C4-2B (cell line): Measurements from ENCODE around the gene SPDYE4.

Experiments
- H3K27ac ChIP-seq: fragments of 450-650 bp; 2 replicates; pipeline ENCODE4 v1.5.1; 2017
- ZFX ChIP-seq: fragments of 450-650 bp; IDR thresholded peaks from 2 replicates; pipeline ENCODE4 v1.6.1; 2017
- TF ChIP-seq, protein P1 (sequence below): fragments of 450-650 bp; conservative IDR thresholded peaks from 2 replicates; pipeline ENCODE4 v1.5.1; 2017; ENCODE audit warnings: mild to moderate bottlenecking

SPDYE4 gene

DNA sequence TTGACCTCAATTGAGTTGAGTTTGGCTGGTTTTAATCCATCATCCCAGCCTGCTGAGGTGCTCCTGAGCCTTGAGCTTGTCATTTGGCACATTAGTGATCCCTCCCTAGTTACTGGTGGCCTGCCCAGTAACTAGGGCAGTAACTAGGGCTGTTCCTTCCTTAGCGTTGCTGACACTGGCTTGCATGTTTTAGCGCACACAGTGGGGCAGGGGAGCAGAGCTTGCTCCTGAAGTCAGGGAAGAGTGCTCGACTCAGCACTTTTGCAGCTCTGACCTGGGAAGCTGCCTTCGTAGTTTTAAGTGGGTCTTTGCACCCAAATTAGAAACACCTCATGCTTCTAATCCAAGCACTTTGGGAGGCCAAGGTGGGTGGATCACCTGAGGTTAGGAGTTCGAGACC lies 29.4 kb downstream of the SPDYE4 start:
- TF ChIP-seq, protein P1, sequence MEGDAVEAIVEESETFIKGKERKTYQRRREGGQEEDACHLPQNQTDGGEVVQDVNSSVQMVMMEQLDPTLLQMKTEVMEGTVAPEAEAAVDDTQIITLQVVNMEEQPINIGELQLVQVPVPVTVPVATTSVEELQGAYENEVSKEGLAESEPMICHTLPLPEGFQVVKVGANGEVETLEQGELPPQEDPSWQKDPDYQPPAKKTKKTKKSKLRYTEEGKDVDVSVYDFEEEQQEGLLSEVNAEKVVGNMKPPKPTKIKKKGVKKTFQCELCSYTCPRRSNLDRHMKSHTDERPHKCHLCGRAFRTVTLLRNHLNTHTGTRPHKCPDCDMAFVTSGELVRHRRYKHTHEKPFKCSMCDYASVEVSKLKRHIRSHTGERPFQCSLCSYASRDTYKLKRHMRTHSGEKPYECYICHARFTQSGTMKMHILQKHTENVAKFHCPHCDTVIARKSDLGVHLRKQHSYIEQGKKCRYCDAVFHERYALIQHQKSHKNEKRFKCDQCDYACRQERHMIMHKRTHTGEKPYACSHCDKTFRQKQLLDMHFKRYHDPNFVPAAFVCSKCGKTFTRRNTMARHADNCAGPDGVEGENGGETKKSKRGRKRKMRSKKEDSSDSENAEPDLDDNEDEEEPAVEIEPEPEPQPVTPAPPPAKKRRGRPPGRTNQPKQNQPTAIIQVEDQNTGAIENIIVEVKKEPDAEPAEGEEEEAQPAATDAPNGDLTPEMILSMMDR: no peak
- no peak for TF ChIP-seq ZFX
- no peak overlapping the region for H3K27ac ChIP-seq

DNA sequence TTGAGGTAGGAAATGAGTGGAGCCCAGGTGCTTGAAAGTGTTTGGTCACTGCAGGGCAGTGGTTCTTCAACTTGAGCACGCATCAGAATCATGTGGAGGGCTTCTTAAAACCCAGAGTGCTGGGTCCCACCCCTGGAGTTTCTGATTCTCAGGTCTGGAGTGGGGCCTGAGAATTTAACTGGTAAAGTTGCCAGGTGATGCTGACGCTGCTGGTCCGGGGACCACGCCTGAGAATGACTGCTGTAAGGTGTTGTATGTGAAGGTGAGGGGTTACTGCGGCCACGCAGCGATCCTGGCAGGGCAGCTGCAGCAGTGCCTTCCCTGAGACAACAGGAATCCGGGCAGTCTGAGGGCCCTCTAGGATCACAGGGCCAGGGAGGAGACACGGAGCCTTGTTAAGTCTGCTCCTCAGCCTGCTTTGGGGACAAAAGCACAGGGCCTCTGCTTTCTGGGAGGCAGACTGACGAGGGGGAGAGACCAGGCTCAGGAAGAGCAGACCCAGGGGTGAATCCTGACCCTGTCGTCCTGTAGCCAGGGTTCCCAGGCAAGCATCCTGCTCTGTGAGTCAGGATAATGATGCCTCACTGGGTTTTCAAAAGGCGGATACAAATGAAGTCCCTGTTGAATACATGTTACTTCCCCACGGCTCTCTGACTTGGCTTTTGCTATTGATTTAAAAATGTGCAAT lies 30.0 kb downstream of the SPDYE4 start:
- TF ChIP-seq, protein P1: no peak
- no peak for TF ChIP-seq ZFX
- no peak overlapping the region for H3K27ac ChIP-seq

DNA sequence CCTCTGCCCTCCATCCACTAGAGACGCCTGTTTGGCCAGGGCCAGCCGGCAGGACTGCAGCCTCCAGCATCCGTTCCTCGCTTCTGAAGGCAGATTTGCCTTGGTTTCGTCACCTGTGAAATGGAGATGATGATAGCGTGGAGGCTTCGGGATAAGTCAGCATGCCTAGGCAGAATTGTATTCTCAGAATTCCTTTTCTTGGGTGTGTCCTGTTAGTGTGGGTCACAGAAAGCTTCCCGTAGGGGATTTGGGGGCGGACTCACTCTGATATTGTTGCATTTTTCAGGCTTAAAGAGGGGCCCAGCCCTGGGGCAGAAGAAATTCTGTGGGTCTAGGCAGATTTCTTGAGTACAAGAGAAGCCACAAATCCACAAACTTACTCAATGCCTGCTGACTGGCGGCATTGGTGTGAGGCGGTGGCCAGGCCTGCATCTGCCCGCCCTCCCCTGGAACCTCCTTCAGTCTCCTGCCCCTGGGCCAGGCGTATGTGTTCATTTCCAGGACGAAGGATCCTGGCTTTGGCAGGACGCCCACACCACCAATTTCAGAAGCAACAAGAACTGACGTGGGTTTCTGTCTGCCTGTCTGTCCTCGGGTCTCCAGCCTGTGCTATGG lies 31.3 kb downstream of the SPDYE4 start:
- no peak overlapping the region for H3K27ac ChIP-seq
- no peak for TF ChIP-seq ZFX
- TF ChIP-seq, protein P1: no peak

DNA sequence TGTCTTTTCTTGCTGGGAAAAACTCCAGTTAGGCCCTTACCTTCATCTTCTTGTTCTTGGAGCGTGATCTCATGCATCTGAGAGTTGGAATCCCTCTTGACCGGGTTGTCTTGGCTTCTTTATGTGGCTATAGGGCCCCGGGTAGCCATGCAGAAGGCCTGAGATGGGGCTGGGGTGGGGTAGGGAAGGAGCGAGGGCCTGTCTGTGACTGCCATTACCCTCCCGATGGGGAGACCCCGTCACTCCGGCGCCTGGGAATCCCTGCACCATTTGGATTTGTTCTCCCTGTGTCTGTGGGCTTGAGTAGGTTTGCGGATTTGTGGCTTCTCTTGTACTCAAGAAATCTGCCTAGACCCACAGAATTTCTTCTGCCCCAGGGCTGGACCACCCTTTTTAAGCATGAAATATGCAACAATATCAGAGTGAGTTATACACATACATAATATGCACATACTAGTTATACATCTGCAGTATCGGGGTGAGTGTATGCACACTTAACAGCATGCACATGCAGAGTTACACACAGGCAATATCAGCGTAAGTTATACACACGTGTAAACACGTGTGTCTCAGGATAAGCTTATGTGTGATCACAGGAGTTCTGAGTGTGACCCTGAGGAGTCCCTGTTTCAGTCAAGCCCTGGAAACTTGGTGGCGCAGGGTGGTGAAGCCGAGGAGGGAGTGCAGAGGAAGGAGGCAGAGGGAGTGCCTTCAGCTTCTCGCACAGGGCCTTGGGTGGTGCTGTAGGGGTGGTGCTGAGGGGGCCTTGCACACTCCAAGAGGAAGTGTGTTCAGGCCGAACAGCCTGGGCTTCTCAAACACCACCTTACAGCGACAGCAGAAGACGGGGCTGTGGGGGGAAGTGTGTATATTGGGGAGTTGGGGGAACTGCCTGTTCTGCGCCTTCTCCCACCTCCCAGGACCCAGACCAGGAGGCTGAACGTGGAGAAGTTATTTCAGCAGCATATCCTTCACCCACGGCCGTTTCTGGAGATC lies 32.2 kb downstream of the SPDYE4 start:
- no peak for TF ChIP-seq ZFX
- TF ChIP-seq, protein P1: no peak
- no peak overlapping the region for H3K27ac ChIP-seq

DNA sequence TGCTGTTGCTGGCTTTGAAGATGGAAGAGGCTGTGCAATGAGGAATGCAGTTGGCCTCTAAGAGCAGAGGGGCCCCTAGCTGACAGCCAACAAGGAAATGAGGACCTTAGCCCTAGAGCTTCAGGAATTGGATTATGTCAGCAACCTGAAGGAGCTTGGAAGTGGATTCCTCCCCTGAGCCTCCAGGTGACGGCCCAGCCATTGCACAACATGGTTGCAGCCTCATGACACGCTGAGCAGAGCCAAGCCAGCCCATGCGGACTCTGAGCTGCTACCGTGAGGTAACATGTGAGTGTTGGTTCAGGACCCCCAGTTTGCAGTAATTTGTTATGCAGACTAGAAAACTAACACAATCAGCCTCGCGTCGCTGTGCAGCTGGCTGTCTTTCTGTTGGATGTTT lies 33.9 kb downstream of the SPDYE4 start:
- TF ChIP-seq ZFX: no peak
- TF ChIP-seq, protein P1: no peak
- H3K27ac ChIP-seq: no peak overlapping the region

DNA sequence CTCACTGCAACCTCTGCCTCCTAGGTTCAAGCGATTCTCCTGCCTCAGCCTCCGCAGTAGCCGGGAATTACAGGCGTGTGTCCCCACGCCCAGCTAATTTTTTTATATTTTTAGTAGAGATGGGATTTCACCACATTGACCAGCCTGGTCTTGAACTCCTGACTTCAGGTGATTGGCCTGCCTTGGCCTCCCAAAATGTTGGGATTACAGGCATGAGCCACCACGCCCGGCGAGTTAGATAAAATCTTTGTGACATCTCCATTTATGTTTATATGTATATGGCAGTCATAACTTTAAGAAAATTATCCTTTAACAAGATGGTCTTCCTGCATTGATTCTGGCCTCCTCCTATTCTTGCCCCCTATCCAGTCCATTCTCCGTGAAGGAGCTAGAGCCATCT lies 37.8 kb downstream of the SPDYE4 start:
- H3K27ac ChIP-seq: no peak overlapping the region
- TF ChIP-seq ZFX: no peak
- TF ChIP-seq, protein P1: no peak
